Liver (tissue), 9 donors: Measurements from ENCODE around the gene PPM1N. TPM values are rescaled to one million over a fixed set of nuclear protein-coding genes. Genes with fewer than 3 reads are reported as not detected.

Source experiments
- DNase-seq: peaks from one replicate; pipeline ENCODE4 v3.0.0-alpha.2; 2017; ENCODE audit warnings: low spot score
- H3K27ac ChIP-seq, 2 donors: one replicate each; pipeline ENCODE4 v1.7.0; 2013; ENCODE audit warnings: inconsistent platforms in 2 of 2, low read length in 2 of 2, control low read depth in 1 of 2, low read depth in 1 of 2, mild to moderate bottlenecking in 1 of 2
- H3K27me3 ChIP-seq, 4 donors: one replicate each; pipeline versions ENCODE4 v1.6.1 to v1.7.0; 2013; ENCODE audit warnings: low read length in 3 of 4, inconsistent platforms in 1 of 4, mild to moderate bottlenecking in 1 of 4, moderate library complexity in 1 of 4; ENCODE audit not compliant: control insufficient read depth in 4 of 4, insufficient read depth in 4 of 4
- H3K36me3 ChIP-seq, 4 donors: one replicate each; pipeline versions ENCODE4 v1.6.1 to v1.7.0; 2013; ENCODE audit warnings: low read length in 3 of 4, mild to moderate bottlenecking in 3 of 4, low read depth in 1 of 4, moderate library complexity in 1 of 4; ENCODE audit not compliant: control insufficient read depth in 4 of 4, insufficient read depth in 3 of 4
- H3K4me1 ChIP-seq, 4 donors: one replicate each; pipeline versions ENCODE4 v1.6.1 to v1.7.0; 2013; ENCODE audit warnings: low read length in 3 of 4, mild to moderate bottlenecking in 3 of 4, moderate library complexity in 1 of 4; ENCODE audit not compliant: control insufficient read depth in 4 of 4, insufficient read depth in 4 of 4
- H3K4me3 ChIP-seq, 3 donors: one replicate each; pipeline versions ENCODE4 v1.6.1 to v1.7.0; 2013; ENCODE audit warnings: low read length in 3 of 3, control low read depth in 1 of 3, low read depth in 1 of 3, mild to moderate bottlenecking in 1 of 3
- H3K9ac ChIP-seq, 2 donors: one replicate each; pipeline ENCODE4 v1.7.0; 2013; ENCODE audit warnings: low read length in 2 of 2, mild to moderate bottlenecking in 2 of 2, moderate library complexity in 2 of 2, control low read depth in 1 of 2, low read depth in 1 of 2
- H3K9me3 ChIP-seq, 4 donors: one replicate each; pipeline versions ENCODE4 v1.6.1 to v1.7.0; 2013; ENCODE audit warnings: low read length in 3 of 4; ENCODE audit not compliant: control insufficient read depth in 4 of 4
- EGR1 ChIP-seq, 2 donors: IDR thresholded peaks; 2 replicates each; pipeline ENCODE4 v1.6.1; 2016 to 2018; ENCODE audit warnings: antibody characterized with exemption in 2 of 2, low read depth in 2 of 2
- FOXA1 ChIP-seq: IDR thresholded peaks from 2 replicates; pipeline ENCODE4 v1.6.1; 2016; ENCODE audit warnings: antibody characterized with exemption
- FOXA2 ChIP-seq: IDR thresholded peaks from 2 replicates; pipeline ENCODE4 v1.6.1; 2016; ENCODE audit warnings: antibody characterized with exemption
- GABPA ChIP-seq, 2 donors: IDR thresholded peaks in 1 of 2; conservative IDR thresholded peaks in 1 of 2; 2 replicates each; pipeline ENCODE4 v1.6.1; 2016; ENCODE audit warnings: antibody characterized with exemption in 2 of 2, mild to moderate bottlenecking in 1 of 2, moderate library complexity in 1 of 2
- HNF4A ChIP-seq, 2 donors: conservative IDR thresholded peaks; 2 replicates each; pipeline ENCODE4 v1.6.1; 2016; ENCODE audit warnings: antibody characterized with exemption in 2 of 2, mild to moderate bottlenecking in 2 of 2
- HNF4G ChIP-seq: IDR thresholded peaks from 2 replicates; pipeline ENCODE4 v1.6.1; 2016; ENCODE audit warnings: antibody characterized with exemption
- JUND ChIP-seq, 2 donors: IDR thresholded peaks; 2 replicates each; pipeline ENCODE4 v1.6.1; 2016; ENCODE audit warnings: antibody characterized with exemption in 2 of 2
- NR2F2 ChIP-seq: IDR thresholded peaks from 2 replicates; pipeline ENCODE4 v1.6.1; 2016; ENCODE audit warnings: antibody characterized with exemption
- RAD21 ChIP-seq, 2 donors: IDR thresholded peaks; 2 replicates each; pipeline ENCODE4 v1.6.1; 2016; ENCODE audit warnings: antibody characterized with exemption in 2 of 2, mild to moderate bottlenecking in 2 of 2
- RXRA ChIP-seq, 2 donors: IDR thresholded peaks; 2 replicates each; pipeline ENCODE4 v1.6.1; 2017 to 2018; ENCODE audit warnings: antibody characterized with exemption in 2 of 2, mild to moderate bottlenecking in 1 of 2
- SP1 ChIP-seq: IDR thresholded peaks from 2 replicates; pipeline ENCODE4 v1.6.1; 2018; ENCODE audit warnings: antibody characterized with exemption, mild to moderate bottlenecking
- TAF1 ChIP-seq: conservative IDR thresholded peaks from 2 replicates; pipeline ENCODE4 v1.6.1; 2016; ENCODE audit warnings: antibody characterized with exemption, mild to moderate bottlenecking
- YY1 ChIP-seq: IDR thresholded peaks from 2 replicates; pipeline ENCODE4 v1.6.1; 2016; ENCODE audit warnings: antibody characterized with exemption, mild to moderate bottlenecking
- WGBS: extraction: QIAGEN DNeasy Blood & Tissue Kit; methylation state at CpG from one replicate; pipeline ENCODE4 v1.1.7; 2013; 5-methylcytosine and 5-hydroxymethylcytosine counted together
- polyA plus RNA-seq, 2 donors: library from polyadenylated mRNA; stranded (reverse) in 1 of 2; unstranded in 1 of 2; fragments of 200-250 nt in 1 of 2; fragments of >200 nt in 1 of 2; fragmentation: Nextera tagmentation in 1 of 2; extraction: Ambion mirVana in 1 of 2; gene quantifications; one replicate each; pipeline versions ENCODE4 v1.2.1 to v1.2.3, GENCODE V29; 2013 to 2015
- total RNA-seq, 2 donors: library from RNA; depleted of rRNA; stranded (reverse); fragments of >200 nt; gene quantifications; one replicate each; pipeline ENCODE4 v1.2.3, GENCODE V29; 2014
- TF ChIP-seq, protein P1 (sequence below): fragments of 150-350 bp; IDR thresholded peaks from 2 replicates; pipeline ENCODE4 v1.5.1; 2017; ENCODE audit warnings: improper control_type of control experiment, low read depth, low read length; ENCODE audit not compliant: missing input control
- TF ChIP-seq, protein P2 (sequence below): IDR thresholded peaks from 2 replicates; pipeline ENCODE4 v1.6.1; 2016; ENCODE audit warnings: antibody characterized with exemption, mild to moderate bottlenecking
- TF ChIP-seq, protein P3 (sequence below): IDR thresholded peaks from 2 replicates; pipeline ENCODE4 v1.6.1; 2016; ENCODE audit warnings: antibody characterized with exemption
- TF ChIP-seq, protein P4 (sequence below): IDR thresholded peaks from 2 replicates; pipeline ENCODE4 v1.6.1; 2016; ENCODE audit warnings: antibody characterized with exemption
- TF ChIP-seq, protein P5 (sequence below): IDR thresholded peaks from 2 replicates; pipeline ENCODE4 v1.6.1; 2016; ENCODE audit warnings: antibody characterized with exemption
- donor health status: healthy.
- donor health status: healthy.
- donor health status: healthy.
- donor health status: healthy.
- donor health status: healthy.

Gene PPM1N
- total and polyA plus RNA-seq, 4 donors, result 0.17 to 1.5 (median 0.47) TPM

DNA sequence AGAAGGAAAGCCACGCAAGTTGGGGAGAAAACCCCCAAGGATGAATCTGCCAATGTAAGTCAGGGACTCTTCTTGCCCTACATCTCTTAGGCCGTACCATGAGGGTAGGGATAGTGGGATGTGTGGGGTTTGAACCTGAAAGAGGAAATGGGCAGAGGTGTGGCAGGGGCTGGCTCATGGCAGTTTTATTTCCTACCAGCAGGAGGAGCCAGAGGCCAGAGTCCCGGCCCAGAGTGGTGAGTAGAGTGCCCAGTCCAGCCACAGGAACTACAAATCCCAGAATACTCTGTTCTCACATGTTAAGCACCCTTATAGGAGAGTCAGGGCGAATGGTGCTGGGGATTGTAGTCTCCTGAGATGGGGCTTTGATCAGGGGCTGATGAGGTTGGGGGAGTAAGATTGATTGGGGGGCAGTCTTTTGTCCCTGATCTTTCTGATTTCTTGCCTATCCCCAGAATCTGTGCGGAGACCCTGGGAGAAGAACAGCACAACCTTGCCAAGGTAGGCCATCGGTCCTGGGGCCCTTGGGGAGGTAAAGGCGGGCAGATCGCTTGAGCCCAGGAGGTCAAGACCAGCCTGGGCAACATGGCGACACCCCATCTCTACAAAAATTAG is 25.5 kb downstream of the PPM1N start:
- Histone ChIP-seq H3K36me3 (peaks cover 1 to 23% (median 11%) of the 10 kb centered on the region in 4 donors), H3K27me3 (no peaks in the 10 kb centered on the region), H3K9me3 (no peaks in the 10 kb centered on the region), H3K4me1 (peaks cover 3 to 18% (median 9%) of the 10 kb centered on the region in 4 donors), H3K27ac (no peak overlapping the region), H3K9ac (no peak overlapping the region), H3K4me3 (no peak overlapping the region)
- peak; percentile 80 for DNase-seq
- TF ChIP-seq, protein P1, sequence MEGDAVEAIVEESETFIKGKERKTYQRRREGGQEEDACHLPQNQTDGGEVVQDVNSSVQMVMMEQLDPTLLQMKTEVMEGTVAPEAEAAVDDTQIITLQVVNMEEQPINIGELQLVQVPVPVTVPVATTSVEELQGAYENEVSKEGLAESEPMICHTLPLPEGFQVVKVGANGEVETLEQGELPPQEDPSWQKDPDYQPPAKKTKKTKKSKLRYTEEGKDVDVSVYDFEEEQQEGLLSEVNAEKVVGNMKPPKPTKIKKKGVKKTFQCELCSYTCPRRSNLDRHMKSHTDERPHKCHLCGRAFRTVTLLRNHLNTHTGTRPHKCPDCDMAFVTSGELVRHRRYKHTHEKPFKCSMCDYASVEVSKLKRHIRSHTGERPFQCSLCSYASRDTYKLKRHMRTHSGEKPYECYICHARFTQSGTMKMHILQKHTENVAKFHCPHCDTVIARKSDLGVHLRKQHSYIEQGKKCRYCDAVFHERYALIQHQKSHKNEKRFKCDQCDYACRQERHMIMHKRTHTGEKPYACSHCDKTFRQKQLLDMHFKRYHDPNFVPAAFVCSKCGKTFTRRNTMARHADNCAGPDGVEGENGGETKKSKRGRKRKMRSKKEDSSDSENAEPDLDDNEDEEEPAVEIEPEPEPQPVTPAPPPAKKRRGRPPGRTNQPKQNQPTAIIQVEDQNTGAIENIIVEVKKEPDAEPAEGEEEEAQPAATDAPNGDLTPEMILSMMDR, result peak; percentile 95
- TF ChIP-seq JUND (IDR thresholded peaks at IDR 0.05) (no peak), HNF4A (conservative IDR thresholded peaks at IDR 0.05) (no peak), FOXA1 (no peak), EGR1 (IDR thresholded peaks at IDR 0.05; ENCODE audit: low read depth in 2 of 2) (no peak), RXRA (IDR thresholded peaks at IDR 0.05) (peak in 1 of 2 donors; percentile 23), GABPA (IDR thresholded peaks at IDR 0.05 in 1 of 2, conservative IDR thresholded peaks at IDR 0.05 in 1 of 2) (no peak), HNF4G (no peak), NR2F2 (no peak), RAD21 (IDR thresholded peaks at IDR 0.05) (peak; percentile 96), YY1 (peak; percentile 18), TAF1 (no peak), FOXA2 (no peak), SP1 (no peak)
- TF ChIP-seq, protein P2, sequence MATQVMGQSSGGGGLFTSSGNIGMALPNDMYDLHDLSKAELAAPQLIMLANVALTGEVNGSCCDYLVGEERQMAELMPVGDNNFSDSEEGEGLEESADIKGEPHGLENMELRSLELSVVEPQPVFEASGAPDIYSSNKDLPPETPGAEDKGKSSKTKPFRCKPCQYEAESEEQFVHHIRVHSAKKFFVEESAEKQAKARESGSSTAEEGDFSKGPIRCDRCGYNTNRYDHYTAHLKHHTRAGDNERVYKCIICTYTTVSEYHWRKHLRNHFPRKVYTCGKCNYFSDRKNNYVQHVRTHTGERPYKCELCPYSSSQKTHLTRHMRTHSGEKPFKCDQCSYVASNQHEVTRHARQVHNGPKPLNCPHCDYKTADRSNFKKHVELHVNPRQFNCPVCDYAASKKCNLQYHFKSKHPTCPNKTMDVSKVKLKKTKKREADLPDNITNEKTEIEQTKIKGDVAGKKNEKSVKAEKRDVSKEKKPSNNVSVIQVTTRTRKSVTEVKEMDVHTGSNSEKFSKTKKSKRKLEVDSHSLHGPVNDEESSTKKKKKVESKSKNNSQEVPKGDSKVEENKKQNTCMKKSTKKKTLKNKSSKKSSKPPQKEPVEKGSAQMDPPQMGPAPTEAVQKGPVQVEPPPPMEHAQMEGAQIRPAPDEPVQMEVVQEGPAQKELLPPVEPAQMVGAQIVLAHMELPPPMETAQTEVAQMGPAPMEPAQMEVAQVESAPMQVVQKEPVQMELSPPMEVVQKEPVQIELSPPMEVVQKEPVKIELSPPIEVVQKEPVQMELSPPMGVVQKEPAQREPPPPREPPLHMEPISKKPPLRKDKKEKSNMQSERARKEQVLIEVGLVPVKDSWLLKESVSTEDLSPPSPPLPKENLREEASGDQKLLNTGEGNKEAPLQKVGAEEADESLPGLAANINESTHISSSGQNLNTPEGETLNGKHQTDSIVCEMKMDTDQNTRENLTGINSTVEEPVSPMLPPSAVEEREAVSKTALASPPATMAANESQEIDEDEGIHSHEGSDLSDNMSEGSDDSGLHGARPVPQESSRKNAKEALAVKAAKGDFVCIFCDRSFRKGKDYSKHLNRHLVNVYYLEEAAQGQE, result no peak
- TF ChIP-seq, protein P3, sequence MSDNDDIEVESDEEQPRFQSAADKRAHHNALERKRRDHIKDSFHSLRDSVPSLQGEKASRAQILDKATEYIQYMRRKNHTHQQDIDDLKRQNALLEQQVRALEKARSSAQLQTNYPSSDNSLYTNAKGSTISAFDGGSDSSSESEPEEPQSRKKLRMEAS, result no peak
- TF ChIP-seq, protein P4, sequence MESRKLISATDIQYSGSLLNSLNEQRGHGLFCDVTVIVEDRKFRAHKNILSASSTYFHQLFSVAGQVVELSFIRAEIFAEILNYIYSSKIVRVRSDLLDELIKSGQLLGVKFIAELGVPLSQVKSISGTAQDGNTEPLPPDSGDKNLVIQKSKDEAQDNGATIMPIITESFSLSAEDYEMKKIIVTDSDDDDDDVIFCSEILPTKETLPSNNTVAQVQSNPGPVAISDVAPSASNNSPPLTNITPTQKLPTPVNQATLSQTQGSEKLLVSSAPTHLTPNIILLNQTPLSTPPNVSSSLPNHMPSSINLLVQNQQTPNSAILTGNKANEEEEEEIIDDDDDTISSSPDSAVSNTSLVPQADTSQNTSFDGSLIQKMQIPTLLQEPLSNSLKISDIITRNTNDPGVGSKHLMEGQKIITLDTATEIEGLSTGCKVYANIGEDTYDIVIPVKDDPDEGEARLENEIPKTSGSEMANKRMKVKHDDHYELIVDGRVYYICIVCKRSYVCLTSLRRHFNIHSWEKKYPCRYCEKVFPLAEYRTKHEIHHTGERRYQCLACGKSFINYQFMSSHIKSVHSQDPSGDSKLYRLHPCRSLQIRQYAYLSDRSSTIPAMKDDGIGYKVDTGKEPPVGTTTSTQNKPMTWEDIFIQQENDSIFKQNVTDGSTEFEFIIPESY, result no peak
- TF ChIP-seq, protein P5, sequence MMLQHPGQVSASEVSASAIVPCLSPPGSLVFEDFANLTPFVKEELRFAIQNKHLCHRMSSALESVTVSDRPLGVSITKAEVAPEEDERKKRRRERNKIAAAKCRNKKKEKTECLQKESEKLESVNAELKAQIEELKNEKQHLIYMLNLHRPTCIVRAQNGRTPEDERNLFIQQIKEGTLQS, result no peak
- WGBS, result 70% methylated on average over 9 of the region's 9 CpGs
